Erythroblast (primary cell): Measurements from ENCODE around the gene CLSTN3.

Source experiments
- DNase-seq, 2 experiments: peaks; one replicate each; lab custom pipeline; 2025; lab: John Stamatoyannopoulos, UW
- GATA1 ChIP-seq: IDR thresholded peaks from 2 replicates; pipeline ENCODE4 v1.6.1; 2011; ENCODE audit warnings: low read depth, mild to moderate bottlenecking, control low read depth, low read length, moderate library complexity
- POLR2A ChIP-seq: IDR thresholded peaks from 2 replicates; pipeline ENCODE4 v1.6.1; 2011; ENCODE audit warnings: mild to moderate bottlenecking, low read length

Gene CLSTN3

GRCh38 chr12:7109572-7109920 lies 20.6 kb upstream of the CLSTN3 start:
- TF ChIP-seq GATA1, result no peak
- no peak for TF ChIP-seq POLR2A
- DNase-seq, result no peak

- no peak for TF ChIP-seq POLR2A
- TF ChIP-seq GATA1, result no peak
- DNase-seq, result no peak
Observed at GRCh38 chr12:7110661-7111060, 19.5 kb upstream of the CLSTN3 start.

- no peak for TF ChIP-seq GATA1
- DNase-seq, result no peak
Observed at GRCh38 chr12:7112041-7112440, 18.1 kb upstream of the CLSTN3 start.

- peak; percentile 63 to 80 for DNase-seq
- TF ChIP-seq GATA1, result no peak
- no peak for TF ChIP-seq POLR2A
Observed at GRCh38 chr12:7113389-7113871, 16.7 kb upstream of the CLSTN3 start.

- DNase-seq, result no peak
- TF ChIP-seq POLR2A, result no peak
- no peak for TF ChIP-seq GATA1
Observed at GRCh38 chr12:7114008-7114407, 16.2 kb upstream of the CLSTN3 start.

- TF ChIP-seq GATA1 (no peak), POLR2A (no peak)
- DNase-seq, result no peak
Observed at GRCh38 chr12:7114851-7115250, 15.3 kb upstream of the CLSTN3 start.

GRCh38 chr12:7116196-7116595 lies 14.0 kb upstream of the CLSTN3 start:
- DNase-seq, result peak; percentile 66 to 82
- TF ChIP-seq POLR2A, result no peak
- TF ChIP-seq GATA1, result no peak

- TF ChIP-seq POLR2A (no peak), GATA1 (no peak)
- DNase-seq, result no peak
Observed at GRCh38 chr12:7116916-7117315, 13.3 kb upstream of the CLSTN3 start.

GRCh38 chr12:7117670-7118069 lies 12.5 kb upstream of the CLSTN3 start:
- no peak for TF ChIP-seq GATA1
- no peak for TF ChIP-seq POLR2A

GRCh38 chr12:7118881-7119280 lies 11.3 kb upstream of the CLSTN3 start:
- DNase-seq, result no peak
- TF ChIP-seq POLR2A, result no peak
- TF ChIP-seq GATA1, result no peak

More at GRCh38 chr12:7117670-7118069, 12.5 kb upstream of the CLSTN3 start:
- DNase-seq, result no peak

- DNase-seq, result no peak
- TF ChIP-seq POLR2A, result no peak
- no peak for TF ChIP-seq GATA1
Observed at GRCh38 chr12:7120166-7120565, 10.0 kb upstream of the CLSTN3 start.

- TF ChIP-seq GATA1 (no peak), POLR2A (no peak)
- DNase-seq, result no peak
Observed at GRCh38 chr12:7121324-7121723, 8.8 kb upstream of the CLSTN3 start.

GRCh38 chr12:7122811-7123769 lies 7.1 kb upstream of the CLSTN3 start:
- TF ChIP-seq GATA1, result no peak
- no peak for TF ChIP-seq POLR2A
- DNase-seq, result peak; percentile 85 to 92

GRCh38 chr12:7123806-7124522 lies 6.2 kb upstream of the CLSTN3 start:
- TF ChIP-seq GATA1, result no peak
- TF ChIP-seq POLR2A, result no peak
- DNase-seq, result peak; percentile 21 to 31
